GM21381 (cell line): ENCODE data around the gene HPS3.

Experiments
- ATAC-seq: cut with Tn5 transposase; IDR thresholded peaks from one replicate; pipeline ENCODE4 v1.9.1; 2021; ENCODE audit warnings: mild to moderate bottlenecking, moderate library complexity; ENCODE audit not compliant: unreplicated experiment

Gene HPS3

GRCh38 chr3:149120051-149120972, 9.1 kb upstream of the HPS3 start:
- ATAC-seq = peak; percentile 82

- no peak for ATAC-seq
These were observed 6.5 kb upstream of the HPS3 start for GRCh38 chr3:149122721-149123578.

- ATAC-seq = no peak
These were observed 617 bp upstream of the HPS3 start for GRCh38 chr3:149128821-149129220.

- ATAC-seq = no peak
These were observed 2.2 kb downstream of the HPS3 start for GRCh38 chr3:149131589-149131988.

- ATAC-seq = no peak
These were observed 5.1 kb downstream of the HPS3 start for GRCh38 chr3:149134575-149134974.

GRCh38 chr3:149142682-149143081, 13.2 kb downstream of the HPS3 start:
- no peak for ATAC-seq

GRCh38 chr3:149145356-149145755, 15.9 kb downstream of the HPS3 start:
- no peak for ATAC-seq

GRCh38 chr3:149145974-149146373, 16.5 kb downstream of the HPS3 start:
- ATAC-seq = peak; percentile 70

GRCh38 chr3:149150436-149150835, 21.0 kb downstream of the HPS3 start:
- no peak for ATAC-seq

GRCh38 chr3:149151843-149152242, 22.4 kb downstream of the HPS3 start:
- no peak for ATAC-seq

- ATAC-seq = peak; percentile 97
These were observed 23.0 kb downstream of the HPS3 start for GRCh38 chr3:149152420-149152819.

- ATAC-seq = no peak
These were observed 24.0 kb downstream of the HPS3 start for GRCh38 chr3:149153402-149153801.

GRCh38 chr3:149160754-149161300, 31.4 kb downstream of the HPS3 start:
- no peak for ATAC-seq

- ATAC-seq = no peak
These were observed 32.6 kb downstream of the HPS3 start for GRCh38 chr3:149162007-149162406.

GRCh38 chr3:149163066-149163465, 33.6 kb downstream of the HPS3 start:
- ATAC-seq = no peak

- no peak for ATAC-seq
These were observed 38.5 kb downstream of the HPS3 start for GRCh38 chr3:149167898-149168297.

- ATAC-seq = no peak
These were observed 41.2 kb downstream of the HPS3 start for GRCh38 chr3:149170672-149171071.

GRCh38 chr3:149174901-149175300, 45.5 kb downstream of the HPS3 start:
- peak; percentile 98 for ATAC-seq

- no peak for ATAC-seq
These were observed 47.7 kb downstream of the HPS3 start for GRCh38 chr3:149177122-149177521.

GRCh38 chr3:149179220-149179619, 49.8 kb downstream of the HPS3 start:
- no peak for ATAC-seq

- ATAC-seq = no peak
These were observed 50.7 kb downstream of the HPS3 start for GRCh38 chr3:149180057-149180573.
